D721Med (cell line): ENCODE data around the gene NUPR1.
"Not testable (repeated sequence)": the region's sequence is repeated elsewhere in the genome, so short reads cannot be mapped to it uniquely, and the experiment has no call there.

Experiments
- DNase-seq: peaks from one replicate; pipeline ENCODE4 v3.0.0; 2011; ENCODE audit warnings: low spot score; ENCODE audit not compliant: insufficient read length
- FAIRE-seq: peaks from 2 replicates; lab custom pipeline; 2011; peaks lifted over from hg19 to GRCh38; lab: Jason Lieb, UNC
- CTCF ChIP-seq: IDR thresholded peaks from 2 replicates; pipeline ENCODE4 v1.5.1; 2012; ENCODE audit warnings: mild to moderate bottlenecking, control low read depth; ENCODE audit not compliant: insufficient read depth; ENCODE audit errors: missing control alignments

Gene NUPR1

GRCh38 chr16:28486266-28486665, 52.5 kb downstream of the NUPR1 start:
- FAIRE-seq (no peak), DNase-seq (no peak)
- no peak for TF ChIP-seq CTCF

GRCh38 chr16:28483361-28483760, 55.4 kb downstream of the NUPR1 start:
- not testable (repeated sequence) for FAIRE-seq, DNase-seq
